GM20000 (cell line): ENCODE data around the gene FGF22.
"Not testable (repeated sequence)": the region's sequence is repeated elsewhere in the genome, so short reads cannot be mapped to it uniquely, and the experiment has no call there.

Experiments used
- DNase-seq: peaks from one replicate; pipeline ENCODE4 v3.0.0; 2012; ENCODE audit warnings: low spot score
- CTCF ChIP-seq: IDR thresholded peaks from 2 replicates; pipeline ENCODE4 v1.5.1; 2012; ENCODE audit warnings: mild to moderate bottlenecking, control low read depth; ENCODE audit errors: extremely low read depth, missing control alignments

Gene FGF22

DNA sequence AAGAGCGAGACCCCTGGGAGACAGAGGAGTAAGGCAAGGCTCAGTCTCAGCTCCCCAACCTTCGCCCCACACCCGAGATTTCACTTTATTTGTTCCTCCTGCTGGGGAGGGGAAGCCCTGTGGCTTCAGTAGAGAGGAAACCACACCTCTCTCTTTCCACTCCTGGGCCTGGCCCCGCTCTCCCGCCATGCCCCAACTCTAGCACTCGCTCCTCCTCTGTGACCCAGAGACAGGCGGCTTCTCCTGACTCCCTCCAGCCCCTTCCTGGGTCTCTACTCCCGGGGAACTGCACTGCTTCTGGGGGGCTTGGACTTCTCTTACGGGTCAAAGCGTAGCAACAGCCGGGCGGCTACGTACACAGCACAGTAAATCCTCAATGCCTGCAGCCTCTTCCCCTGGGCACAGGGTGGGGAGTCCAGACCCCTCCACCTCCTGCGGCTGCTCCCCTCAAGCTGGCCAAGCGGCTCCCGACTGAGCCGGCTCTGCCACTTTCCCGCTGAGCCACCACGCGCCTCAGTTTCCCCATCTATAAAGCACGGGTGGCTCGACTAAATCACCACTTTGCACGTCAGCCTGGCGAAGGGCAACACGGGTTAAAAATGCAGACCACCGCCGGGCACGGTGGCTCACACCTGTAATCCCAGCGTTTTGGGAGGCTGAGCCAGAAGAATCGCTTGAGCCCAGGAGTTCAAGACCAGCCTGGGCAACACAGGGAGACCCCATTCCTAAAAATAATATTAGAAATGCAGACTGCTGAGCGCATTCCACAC is 21.9 kb downstream of the FGF22 start:
- peak; percentile 91 for DNase-seq
- TF ChIP-seq CTCF: no peak

DNA sequence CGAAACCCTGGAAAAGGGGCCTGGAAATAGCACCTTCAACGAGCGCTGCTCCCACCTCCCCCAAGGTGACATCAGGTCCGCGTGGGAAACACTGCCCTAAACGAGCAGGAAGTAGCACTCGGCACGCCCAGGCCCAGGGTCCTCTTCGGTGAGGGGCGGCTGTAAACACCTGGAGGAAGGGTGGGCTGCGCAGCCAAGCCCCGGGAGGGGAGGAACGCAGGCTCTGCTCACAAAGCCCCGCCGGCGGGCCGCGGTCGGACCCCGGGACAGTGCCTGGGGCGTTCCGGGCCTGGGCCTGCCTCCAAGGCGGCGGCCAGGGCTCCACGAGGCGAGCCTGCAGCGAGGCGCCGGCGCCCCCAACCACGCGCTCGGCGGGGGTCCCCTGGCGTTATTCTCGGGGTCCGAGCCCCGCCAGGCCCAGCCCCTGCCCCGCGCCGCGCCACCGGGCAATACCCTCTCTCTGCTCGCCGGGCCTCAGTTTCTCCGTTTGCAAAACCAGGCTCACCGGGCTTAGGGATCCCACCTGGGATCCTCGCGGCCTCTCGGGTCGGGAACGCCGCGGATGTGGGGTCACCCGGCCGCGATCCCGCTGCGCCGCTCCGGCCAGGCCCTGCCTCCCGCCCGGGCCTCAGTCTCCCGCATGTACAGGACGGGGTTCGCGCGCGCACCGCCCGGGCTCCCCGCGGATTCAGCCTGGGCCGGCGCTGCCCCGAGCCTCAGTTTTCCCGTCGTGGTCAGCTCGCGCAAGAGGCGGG is 22.7 kb downstream of the FGF22 start:
- TF ChIP-seq CTCF: no peak
- peak; percentile 87 for DNase-seq

GRCh38 chr19:662962-663681 is 23.4 kb downstream of the FGF22 start, which contains the start of gene RNF126:
RNF126 (minus strand) TSS chr19:663214; CDS start chr19:663121, 93 bp downstream.
- TF ChIP-seq CTCF: no peak
- peak; percentile 99 for DNase-seq

- DNase-seq: no peak
- no peak for TF ChIP-seq CTCF
These were observed 24.0 kb downstream of the FGF22 start for GRCh38 chr19:663682-664117.

GRCh38 chr19:664913-665443 is 25.3 kb downstream of the FGF22 start:
- TF ChIP-seq CTCF: peak; percentile 95
- peak; percentile 91 for DNase-seq

DNA sequence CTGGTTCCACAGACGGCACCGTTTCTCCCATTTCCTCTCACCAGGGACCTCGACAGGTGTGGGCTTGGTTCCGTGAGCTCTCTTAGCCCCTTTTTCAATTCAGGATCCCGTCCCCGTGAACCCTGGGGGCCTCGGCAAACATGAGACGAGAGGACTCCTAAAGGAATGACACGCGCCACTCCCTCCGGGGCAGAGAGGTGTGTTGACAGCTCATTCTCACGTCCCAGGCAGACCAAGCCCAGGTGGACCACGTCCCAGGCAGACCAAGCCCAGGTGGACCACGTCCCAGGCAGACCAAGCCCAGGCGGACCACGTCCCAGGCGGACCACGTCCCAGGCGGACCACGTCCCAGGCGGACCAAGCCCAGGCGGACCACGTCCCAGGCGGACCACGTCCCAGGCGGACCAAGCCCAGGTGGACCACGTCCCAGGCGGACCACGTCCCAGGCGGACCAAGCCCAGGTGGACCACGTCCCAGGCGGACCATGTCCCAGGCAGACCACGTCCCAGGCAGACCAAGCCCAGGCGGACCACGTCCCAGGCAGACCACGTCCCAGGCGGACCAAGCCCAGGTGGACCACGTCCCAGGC is 27.4 kb downstream of the FGF22 start:
- not testable (repeated sequence) for DNase-seq

DNA sequence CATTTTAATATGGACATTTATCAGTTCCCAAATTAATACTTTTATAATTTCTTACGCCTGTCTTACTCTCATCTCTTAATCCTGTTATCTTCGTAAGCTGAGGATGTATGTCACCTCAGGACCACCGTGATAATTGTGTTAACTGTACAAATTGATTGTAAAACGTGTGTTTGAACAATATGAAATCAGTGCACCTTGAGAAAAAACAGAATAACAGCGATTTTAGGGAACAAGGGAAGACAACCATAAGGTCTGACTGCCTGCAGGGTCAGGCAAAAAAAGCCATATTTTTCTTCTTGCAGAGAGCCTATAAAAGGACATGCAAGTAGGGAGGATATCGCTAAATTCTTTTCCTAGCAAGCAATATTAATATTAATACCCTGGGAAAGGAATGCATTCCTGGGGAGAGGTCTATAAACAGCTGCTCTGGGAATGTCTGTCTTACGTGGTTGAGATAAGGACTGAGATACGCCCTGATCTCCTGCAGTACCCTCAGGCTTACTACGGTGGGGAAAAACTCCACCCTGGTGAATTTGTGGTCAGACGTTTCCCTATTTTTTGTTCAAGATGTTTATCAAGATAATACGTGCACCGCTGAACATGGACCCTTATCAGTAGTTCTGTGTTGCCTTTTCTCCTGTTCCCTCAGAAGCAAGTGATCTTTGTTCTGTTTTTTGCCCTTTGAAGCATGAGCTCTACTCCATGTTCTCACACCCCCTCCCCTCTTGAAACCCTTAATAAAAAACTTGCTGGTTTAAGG is 29.2 kb downstream of the FGF22 start:
- not testable (repeated sequence) for DNase-seq
